ENCODE data around the gene CLEC10A.

- TF ChIP-seq CTCF (conservative IDR thresholded peaks at IDR 0.05 in 1 of 2, IDR thresholded peaks at IDR 0.05 in 1 of 2; ENCODE audit: low read depth in 1 of 2, low read length in 2 of 2) (no peak), EZH2 (IDR thresholded peaks at IDR 0.05; ENCODE audit: low read length, missing control alignments) (no peak)
Observed at GRCh38 chr17:7029096-7029495, 51.0 kb downstream of the CLEC10A start.

All from fibroblast of lung (primary cell).